ENCODE results near the gene UROD.
A peak's percentile ranks its signal among the peaks of the same experiment; 100 is the strongest.

The UROD gene

GRCh38 chr1:45008516-45008915 is 3.5 kb upstream of the UROD start:
- no peak for DNase-seq

- no peak for DNase-seq
Measured at GRCh38 chr1:45009296-45009865, 2.7 kb upstream of the UROD start.

GRCh38 chr1:45009956-45010854 is 1.8 kb upstream of the UROD start:
- peak in 2 of 58 donors; percentile 5 to 28 for DNase-seq

GRCh38 chr1:45010855-45011811 is 921 bp upstream of the UROD start, which contains the start of gene HECTD3:
Gene HECTD3, minus strand, starts transcription at chr1:45011324. Its CDS starts 67 bp downstream, at chr1:45011257.
- peak in 56 of 58 donors; percentile 18 to 90 (median 76) for DNase-seq

GRCh38 chr1:45012639-45013278 is 705 bp downstream of the UROD start:
- DNase-seq, result peak in 34 of 58 donors; percentile 10 to 65 (median 30)

GRCh38 chr1:45013551-45014209 is 1.6 kb downstream of the UROD start:
- no peak for DNase-seq

GRCh38 chr1:45014321-45015028 is 2.4 kb downstream of the UROD start:
- DNase-seq, result peak in 56 of 58 donors; percentile 14 to 88 (median 69)

- no peak for DNase-seq
Measured at GRCh38 chr1:45015683-45016082, 3.6 kb downstream of the UROD start.

- DNase-seq, result no peak
Measured at GRCh38 chr1:45016090-45016697, 4.1 kb downstream of the UROD start.

- DNase-seq, result no peak
Measured at GRCh38 chr1:45016767-45017166, 4.7 kb downstream of the UROD start.

GRCh38 chr1:45018599-45019230 is 6.7 kb downstream of the UROD start:
- DNase-seq, result peak in 41 of 58 donors; percentile 8 to 71 (median 30)

GRCh38 chr1:45023663-45024062 is 11.6 kb downstream of the UROD start:
- no peak for DNase-seq

GRCh38 chr1:45026446-45026845 is 14.4 kb downstream of the UROD start:
- no peak for DNase-seq

- no peak for DNase-seq
Measured at GRCh38 chr1:45032837-45033236, 20.8 kb downstream of the UROD start.

- no peak for DNase-seq
Measured at GRCh38 chr1:45033356-45033755, 21.3 kb downstream of the UROD start.

- no peak for DNase-seq
Measured at GRCh38 chr1:45035631-45036301, 23.7 kb downstream of the UROD start.

- DNase-seq, result no peak
Measured at GRCh38 chr1:45037456-45037855, 25.4 kb downstream of the UROD start.

GRCh38 chr1:45038240-45038639 is 26.2 kb downstream of the UROD start:
- DNase-seq, result no peak

Measured in anterior cingulate cortex (tissue), 58 donors.